H1 (cell line): ENCODE measurements around the gene SLC38A7. TPM values are rescaled to one million over a fixed set of nuclear protein-coding genes. Genes with fewer than 3 reads are reported as not detected.

Source experiments
- CTCF ChIA-PET: fragments of 300-600 bp; sonication (Branson Sonifier 250); formaldehyde crosslinking; loops from one replicate; lab custom pipeline; 2021; ENCODE audit not compliant: partially characterized antibody; lab: Charles Lee
- POLR2A ChIA-PET: fragments of 300-600 bp; sonication (Branson Sonifier 250); formaldehyde crosslinking; loops from one replicate; lab custom pipeline; 2021; ENCODE audit warnings: inconsistent platforms; ENCODE audit not compliant: partially characterized antibody; lab: Charles Lee
- DNase-seq, 2 experiments: peaks; one replicate each; pipeline versions ENCODE4 v3.0.0 to v3.0.0-alpha.2; 2010 to 2022; ENCODE audit warnings: low spot score in 2 of 2, low read depth in 1 of 2, mixed read lengths in 1 of 2
- FAIRE-seq: peaks from 2 replicates; lab custom pipeline; 2011; peaks lifted over from hg19 to GRCh38; lab: Jason Lieb, UNC
- H2AFZ ChIP-seq: 2 replicates; pipeline ENCODE4 v1.8.1; 2012; ENCODE audit warnings: low read length, inconsistent platforms
- H2AK5ac ChIP-seq: 2 replicates; pipeline ENCODE4 v1.6.1; 2013; ENCODE audit warnings: low read depth, low read length
- H2BK120ac ChIP-seq: replicated peaks from 2 replicates; pipeline ENCODE3; 2013; ENCODE audit warnings: low read depth, low read length, inconsistent platforms
- H2BK12ac ChIP-seq: 2 replicates; pipeline ENCODE4 v1.6.1; 2013; ENCODE audit warnings: low read depth, low read length
- H2BK15ac ChIP-seq: 2 replicates; pipeline ENCODE4 v1.6.1; 2013; ENCODE audit warnings: low read length
- H2BK20ac ChIP-seq: 2 replicates; pipeline ENCODE4 v1.6.1; 2013; ENCODE audit warnings: low read length
- H2BK5ac ChIP-seq: 2 replicates; pipeline ENCODE4 v1.6.1; 2013; ENCODE audit warnings: low read depth, low read length
- H3K14ac ChIP-seq: 2 replicates; pipeline ENCODE4 v1.6.1; 2013; ENCODE audit warnings: inconsistent platforms; ENCODE audit not compliant: insufficient read length
- H3K18ac ChIP-seq: 2 replicates; pipeline ENCODE4 v1.6.1; 2013; ENCODE audit warnings: low read length; ENCODE audit errors: extremely low read depth
- H3K23ac ChIP-seq: 2 replicates; pipeline ENCODE4 v1.6.1; 2013; ENCODE audit warnings: inconsistent platforms; ENCODE audit not compliant: insufficient read length
- H3K23me2 ChIP-seq: 2 replicates; pipeline ENCODE4 v1.6.1; 2013; ENCODE audit warnings: low read depth, low read length
- H3K27ac ChIP-seq: 2 replicates; pipeline ENCODE4 v1.6.1; 2011; ENCODE audit warnings: low read depth, low read length, inconsistent platforms
- H3K27me3 ChIP-seq, 4 experiments: replicated peaks in 1 of 4; 1 replicate in 1 of 4; 2 replicates in 3 of 4; pipeline versions ENCODE4 v1.6.1 to v1.8.1; 2011 to 2013; ENCODE audit warnings: low read length in 3 of 4, mild to moderate bottlenecking in 3 of 4, inconsistent platforms in 2 of 4, mixed read lengths in 2 of 4, moderate library complexity in 1 of 4; ENCODE audit not compliant: control insufficient read depth in 3 of 4, insufficient read depth in 3 of 4; ENCODE audit errors: extremely low read depth in 1 of 4
- H3K36me3 ChIP-seq, 4 experiments: 2 replicates each; pipeline versions ENCODE4 v1.6.1 to v1.8.1; 2011 to 2013; ENCODE audit warnings: mild to moderate bottlenecking in 4 of 4, low read length in 3 of 4, moderate library complexity in 2 of 4, control low read depth in 1 of 4, inconsistent platforms in 1 of 4; ENCODE audit not compliant: insufficient read depth in 4 of 4, control insufficient read depth in 2 of 4
- H3K4ac ChIP-seq: replicated peaks from 2 replicates; pipeline ENCODE3; 2013; ENCODE audit warnings: low read length, low read depth, mixed read lengths, inconsistent platforms; ENCODE audit not compliant: insufficient read length
- H3K4me1 ChIP-seq, 4 experiments: replicated peaks in 1 of 4; 1 replicate in 1 of 4; 2 replicates in 3 of 4; pipeline versions ENCODE4 v1.6.1 to v1.8.1; 2011 to 2013; ENCODE audit warnings: low read length in 3 of 4, inconsistent platforms in 2 of 4, mixed read lengths in 1 of 4; ENCODE audit not compliant: insufficient read depth in 4 of 4, control insufficient read depth in 3 of 4
- H3K4me2 ChIP-seq, 2 experiments: 2 replicates each; pipeline versions ENCODE4 v1.6.1 to v1.8.1; 2011 to 2013; ENCODE audit warnings: low read depth in 2 of 2, low read length in 2 of 2, control low read depth in 1 of 2, inconsistent platforms in 1 of 2, mild to moderate bottlenecking in 1 of 2; ENCODE audit not compliant: insufficient read depth in 1 of 2
- H3K4me3 ChIP-seq, 4 experiments: fragments of 200-600, 300-600 bp in 1 of 4; sonication (generic), shearing (Covaris generic), sonication (Bioruptor Twin) in 1 of 4; 2 replicates each; pipeline versions ENCODE4 v1.5.1 to v1.8.1; 2011 to 2016; ENCODE audit warnings: low read length in 4 of 4, low read depth in 3 of 4, control low read depth in 2 of 4, inconsistent platforms in 2 of 4, mild to moderate bottlenecking in 2 of 4, mixed read lengths in 1 of 4, moderate library complexity in 1 of 4; ENCODE audit not compliant: insufficient read depth in 2 of 4; ENCODE audit errors: extremely low read depth in 1 of 4
- H3K56ac ChIP-seq: replicated peaks from 2 replicates; pipeline ENCODE3; 2013; ENCODE audit warnings: low read depth, mild to moderate bottlenecking, mixed read lengths, low read length, inconsistent platforms; ENCODE audit not compliant: insufficient read length
- H3K79me1 ChIP-seq: 2 replicates; pipeline ENCODE4 v1.6.1; 2013; ENCODE audit warnings: low read depth, low read length, control low read depth
- H3K79me2 ChIP-seq, 2 experiments: 2 replicates each; pipeline versions ENCODE4 v1.6.1 to v1.8.1; 2012 to 2013; ENCODE audit warnings: low read length in 2 of 2, mild to moderate bottlenecking in 2 of 2, inconsistent platforms in 1 of 2; ENCODE audit not compliant: insufficient read depth in 2 of 2, control insufficient read depth in 1 of 2
- H3K9ac ChIP-seq, 4 experiments: replicated peaks in 1 of 4; 1 replicate in 1 of 4; 2 replicates in 3 of 4; pipeline versions ENCODE4 v1.6.1 to v1.8.1; 2011 to 2013; ENCODE audit warnings: low read depth in 3 of 4, low read length in 3 of 4, control low read depth in 2 of 4, mild to moderate bottlenecking in 2 of 4, moderate library complexity in 2 of 4, inconsistent platforms in 1 of 4; ENCODE audit errors: extremely low read depth in 1 of 4
- H3K9me3 ChIP-seq, 2 experiments: 2 replicates each; pipeline versions ENCODE4 v1.6.1 to v1.8.1; 2012 to 2013; ENCODE audit warnings: mild to moderate bottlenecking in 2 of 2, moderate library complexity in 2 of 2, control low read depth in 1 of 2, inconsistent platforms in 1 of 2, low read depth in 1 of 2, low read length in 1 of 2, mixed read lengths in 1 of 2; ENCODE audit not compliant: insufficient read depth in 2 of 2
- H4K20me1 ChIP-seq, 2 experiments: replicated peaks in 1 of 2; 2 replicates each; pipeline versions ENCODE3 to v1.8.1; 2011 to 2013; ENCODE audit warnings: inconsistent platforms in 2 of 2, low read length in 2 of 2, mild to moderate bottlenecking in 1 of 2; ENCODE audit not compliant: insufficient read depth in 2 of 2, control insufficient read depth in 1 of 2
- H4K5ac ChIP-seq: 2 replicates; pipeline ENCODE4 v1.6.1; 2013; ENCODE audit warnings: low read length, low read depth, mixed read lengths, inconsistent platforms; ENCODE audit not compliant: insufficient read length
- H4K8ac ChIP-seq: 2 replicates; pipeline ENCODE4 v1.8.0; 2013; ENCODE audit warnings: mild to moderate bottlenecking, moderate library complexity, low read length, inconsistent platforms; ENCODE audit not compliant: insufficient read depth; ENCODE audit errors: extremely low read depth
- H4K91ac ChIP-seq: replicated peaks from 2 replicates; pipeline ENCODE3; 2013; ENCODE audit warnings: low read length, mixed read lengths, inconsistent platforms; ENCODE audit not compliant: insufficient read length
- ASH2L ChIP-seq: fragments of 200-600, 300-600 bp; sonication (generic); IDR thresholded peaks from one replicate; pipeline ENCODE4 v1.7.1; 2017; ENCODE audit warnings: low read length
- CREB1 ChIP-seq: IDR thresholded peaks from 2 replicates; pipeline ENCODE4 v1.6.1; 2012; ENCODE audit warnings: inconsistent platforms
- POLR2AphosphoS5 ChIP-seq: IDR thresholded peaks from 2 replicates; pipeline ENCODE4 v1.6.1; 2011; ENCODE audit warnings: low read depth, low read length
- RAD21 ChIP-seq, 2 experiments: IDR thresholded peaks in 1 of 2; conservative IDR thresholded peaks in 1 of 2; 2 replicates each; pipeline ENCODE4 v1.6.1; 2011; ENCODE audit warnings: low read depth in 2 of 2, low read length in 2 of 2, improper control_type of control experiment in 1 of 2, inconsistent platforms in 1 of 2, mild to moderate bottlenecking in 1 of 2, moderate library complexity in 1 of 2
- RXRA ChIP-seq: IDR thresholded peaks from 2 replicates; pipeline ENCODE4 v1.6.1; 2011; ENCODE audit warnings: low read depth, mild to moderate bottlenecking, low read length, moderate library complexity; ENCODE audit not compliant: insufficient read depth
- SAP30 ChIP-seq: fragments of 300-600 bp; sonication (generic); IDR thresholded peaks from 2 replicates; pipeline ENCODE4 v1.7.1; 2012; ENCODE audit warnings: low read length, moderate library complexity, mild to moderate bottlenecking, inconsistent platforms; ENCODE audit not compliant: insufficient read depth, insufficient replicate concordance
- SIX5 ChIP-seq: IDR thresholded peaks from 2 replicates; pipeline ENCODE4 v1.6.1; 2011; ENCODE audit warnings: mild to moderate bottlenecking, low read depth, low read length
- SP2 ChIP-seq: IDR thresholded peaks from 2 replicates; pipeline ENCODE4 v1.6.1; 2012; ENCODE audit warnings: mild to moderate bottlenecking, low read length, inconsistent platforms
- TAF1 ChIP-seq: IDR thresholded peaks from 2 replicates; pipeline ENCODE4 v1.6.1; 2011; ENCODE audit warnings: mild to moderate bottlenecking, low read depth, low read length
- TEAD4 ChIP-seq: IDR thresholded peaks from 2 replicates; pipeline ENCODE4 v1.6.1; 2012; ENCODE audit warnings: low read depth, low read length, inconsistent platforms, mixed read lengths
- USF2 ChIP-seq: IDR thresholded peaks from 2 replicates; pipeline ENCODE4 v1.6.1; 2011; ENCODE audit warnings: low read length, improper control_type of control experiment
- WGBS, 2 experiments: shearing (Covaris generic) in 1 of 2; methylation state at CpG; one replicate each; pipeline versions ENCODE4 v1.1.6 to v1.1.7; 2013 to 2015; ENCODE audit warnings: low lambda C conversion rate in 2 of 2, mixed read lengths in 2 of 2, inconsistent platforms in 1 of 2, low coverage in 1 of 2, missing lambda C conversion rate in 1 of 2; ENCODE audit not compliant: insufficient replicate concordance in 2 of 2, insufficient coverage in 1 of 2, insufficient read length in 1 of 2; ENCODE audit errors: extremely low coverage in 1 of 2, missing lambda C conversion rate in 1 of 2; 5-methylcytosine and 5-hydroxymethylcytosine counted together
- polyA plus RNA-seq, 7 experiments: library from polyadenylated mRNA; depleted of rRNA in 3 of 7; stranded (reverse) in 5 of 7; unstranded in 2 of 7; fragments of >200 nt in 5 of 7; fragments of 200-250 nt in 2 of 7; gene quantifications; 1 replicate in 5 of 7; 2 replicates in 1 of 7; 4 replicates in 1 of 7; pipeline versions ENCODE4 v1.2.1 to v1.2.3, GENCODE V29; 2011 to 2013; ENCODE audit warnings: missing spikeins in 2 of 7, mixed read lengths in 2 of 7
- total RNA-seq: library from RNA; stranded (reverse); fragmentation: NEBNext Ultra II Directional; extraction: Animal tissue kit (Norgen Biotek cat#: 25700); gene quantifications from 2 replicates; pipeline ENCODE4 v1.2.1, GENCODE V29; 2021
- TF ChIP-seq, protein P1 (sequence below): IDR thresholded peaks from 2 replicates; pipeline ENCODE4 v1.6.1; 2012; ENCODE audit warnings: low read length, inconsistent platforms

SLC38A7 gene
- total and polyA plus RNA-seq, 2 of the 8 experiments (the other 6 are each of a cell fraction or from before 2014, with no cell fraction given), result 26.7 to 28.0 TPM

DNA sequence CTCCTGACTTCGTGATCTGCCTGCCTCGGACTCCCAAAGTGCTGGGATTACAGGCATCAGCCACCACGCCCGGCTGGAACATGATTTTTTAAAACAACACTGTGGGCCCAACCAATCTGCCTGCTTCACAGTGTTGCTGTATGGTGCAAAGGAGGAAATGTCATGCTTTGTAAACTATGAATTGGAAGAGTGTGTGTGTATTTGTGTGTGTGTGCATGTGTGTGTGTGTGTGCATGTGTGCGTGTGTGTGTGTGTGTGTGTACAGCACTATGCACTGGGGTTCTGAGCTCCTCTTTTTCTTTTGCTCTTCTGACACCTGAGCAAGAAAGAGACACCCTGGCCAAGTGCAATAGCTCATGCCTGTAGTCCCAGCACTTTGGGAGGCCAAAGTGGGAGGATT, 40.5 kb downstream of the SLC38A7 start:
- no peaks in the 10 kb centered on the region for H3K79me1 ChIP-seq
- ChIA-PET POLR2A (no interaction called here), CTCF (interaction anchor here (0.6 to 0.7 kb wide), 2 partner anchors 26 to 608 kb away, joined by 3 read pairs; no protein-coding TSS in a partner anchor)
- H3K36me3 ChIP-seq, result no peaks in the 10 kb centered on the region
- H2AK5ac ChIP-seq, result no peak overlapping the region
- H3K23ac ChIP-seq, result no peak overlapping the region
- no peak overlapping the region for H3K4me2 ChIP-seq
- H2BK20ac ChIP-seq, result no peak overlapping the region
- H3K4me3 ChIP-seq, result no peak overlapping the region
- no peak overlapping the region for H2BK120ac ChIP-seq
- no peak overlapping the region for H2AFZ ChIP-seq
- no peak overlapping the region for H2BK12ac ChIP-seq
- H4K20me1 ChIP-seq, result no peaks in the 10 kb centered on the region
- FAIRE-seq, result no peak
- no peak overlapping the region for H2BK5ac ChIP-seq
- H3K4ac ChIP-seq, result no peak overlapping the region
- no peaks in the 10 kb centered on the region; a peak in 1 of 7 replicates for H3K4me1 ChIP-seq
- H3K27me3 ChIP-seq, result no peaks in the 10 kb centered on the region
- no peak overlapping the region for H3K27ac ChIP-seq
- no peak overlapping the region for H4K8ac ChIP-seq
- H3K9ac ChIP-seq, result no peak overlapping the region
- no peak overlapping the region for H3K18ac ChIP-seq
- H4K91ac ChIP-seq, result no peak overlapping the region
- H3K56ac ChIP-seq, result no peak overlapping the region
- peaks cover 2% of the 10 kb centered on the region; the same call in 1 of the 2 replicates for H3K23me2 ChIP-seq
- no peaks in the 10 kb centered on the region for H3K79me2 ChIP-seq
- H3K14ac ChIP-seq, result no peak overlapping the region
- WGBS, 2 experiments, result 85% methylated on average over 5 of the region's 5 CpGs; no CpG with 5 or more reads in 1 of the 2 experiments
- H3K9me3 ChIP-seq, result no peaks in the 10 kb centered on the region
- H4K5ac ChIP-seq, result no peak overlapping the region
- no peak for DNase-seq
- H2BK15ac ChIP-seq, result no peak overlapping the region
- TF ChIP-seq CREB1 (no peak), SAP30 (no peak), RAD21 (IDR thresholded peaks at IDR 0.05 in 1 of 2, conservative IDR thresholded peaks at IDR 0.05 in 1 of 2; ENCODE audit: low read depth in 2 of 2, low read length in 2 of 2) (no peak), TEAD4 (no peak), TAF1 (no peak), USF2 (no peak), SIX5 (no peak), RXRA (no peak), ASH2L (no peak), POLR2AphosphoS5 (no peak), SP2 (no peak)
- TF ChIP-seq, protein P1, sequence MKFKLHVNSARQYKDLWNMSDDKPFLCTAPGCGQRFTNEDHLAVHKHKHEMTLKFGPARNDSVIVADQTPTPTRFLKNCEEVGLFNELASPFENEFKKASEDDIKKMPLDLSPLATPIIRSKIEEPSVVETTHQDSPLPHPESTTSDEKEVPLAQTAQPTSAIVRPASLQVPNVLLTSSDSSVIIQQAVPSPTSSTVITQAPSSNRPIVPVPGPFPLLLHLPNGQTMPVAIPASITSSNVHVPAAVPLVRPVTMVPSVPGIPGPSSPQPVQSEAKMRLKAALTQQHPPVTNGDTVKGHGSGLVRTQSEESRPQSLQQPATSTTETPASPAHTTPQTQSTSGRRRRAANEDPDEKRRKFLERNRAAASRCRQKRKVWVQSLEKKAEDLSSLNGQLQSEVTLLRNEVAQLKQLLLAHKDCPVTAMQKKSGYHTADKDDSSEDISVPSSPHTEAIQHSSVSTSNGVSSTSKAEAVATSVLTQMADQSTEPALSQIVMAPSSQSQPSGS, result no peak
